GM12878 (cell line): Measurements from ENCODE around the gene HNRNPM. TPM values are rescaled to one million over a fixed set of nuclear protein-coding genes. Genes with fewer than 3 reads are reported as not detected.

Experiments used
- ATAC-seq: fragments of 200-7000 bp; cut with Tn5 transposase; 3 replicates; pipeline ENCODE4 v1.9.1; 2020; ENCODE audit warnings: mild to moderate bottlenecking, moderate library complexity
- BruUV-seq: library from RNA; stranded (reverse); fragments of 400-500 nt; replicated peaks from 2 replicates; lab custom pipeline; 2021; lab: Mats Ljungman, UMichigan
- CTCF ChIA-PET: fragments of 300-600 bp; sonication (Branson Sonifier 250); formaldehyde crosslinking; extraction: SDS; loops from one replicate; lab custom pipeline; 2021; ENCODE audit warnings: inconsistent platforms; lab: Yijun Ruan, JAX
- POLR2A ChIA-PET: fragments of 350-600 bp; formaldehyde crosslinking; extraction: SDS; loops from one replicate; lab custom pipeline; 2021; ENCODE audit warnings: inconsistent platforms; lab: Charles Lee
- RAD21 ChIA-PET: fragments of 300-600 bp; sonication (Branson Sonifier 250); formaldehyde crosslinking; loops from one replicate; lab custom pipeline; 2023; ENCODE audit warnings: antibody characterized with exemption; ENCODE audit not compliant: unreplicated experiment; lab: Charles Lee
- SMC1A ChIA-PET: fragments of 300-600 bp; sonication (Branson Sonifier 250); formaldehyde crosslinking; loops from one replicate; lab custom pipeline; 2023; ENCODE audit not compliant: unreplicated experiment, uncharacterized antibody; lab: Charles Lee
- DNase-seq: peaks from one replicate; pipeline ENCODE4 v3.0.0-alpha.2; 2011; ENCODE audit warnings: low read depth, low spot score
- FAIRE-seq: peaks from 3 replicates; lab custom pipeline; 2011; peaks lifted over from hg19 to GRCh38; lab: Jason Lieb, UNC
- H2AFZ ChIP-seq: 2 replicates; pipeline ENCODE4 v1.6.0; 2011; ENCODE audit warnings: low read depth, low read length, control low read depth; ENCODE audit not compliant: control insufficient read depth
- H3K27ac ChIP-seq: 2 replicates; pipeline ENCODE4 v1.5.1; 2011; ENCODE audit warnings: control low read depth; ENCODE audit not compliant: control insufficient read depth, insufficient read depth
- H3K27me3 ChIP-seq, 2 experiments: replicated peaks in 1 of 2; 2 replicates each; pipeline versions ENCODE4 v1.6.0 to v1.6.1; 2011; ENCODE audit warnings: low read length in 1 of 2; ENCODE audit not compliant: control insufficient read depth in 2 of 2, insufficient read depth in 2 of 2
- H3K36me3 ChIP-seq, 2 experiments: 2 replicates each; pipeline ENCODE4 v1.5.1; 2011; ENCODE audit warnings: low read length in 1 of 2; ENCODE audit not compliant: control insufficient read depth in 2 of 2, insufficient read depth in 2 of 2
- H3K4me1 ChIP-seq: 2 replicates; pipeline ENCODE4 v1.6.1; 2011; ENCODE audit warnings: mild to moderate bottlenecking, low read length, moderate library complexity, mixed read lengths; ENCODE audit not compliant: control insufficient read depth, insufficient read depth
- H3K4me2 ChIP-seq: 2 replicates; pipeline ENCODE4 v1.6.0; 2011; ENCODE audit warnings: control low read depth; ENCODE audit not compliant: control insufficient read depth, insufficient read depth
- H3K4me3 ChIP-seq: fragments of 200-600 bp; sonication (generic); 2 replicates; pipeline ENCODE4 v1.5.1; 2016
- H3K79me2 ChIP-seq: 2 replicates; pipeline ENCODE4 v1.6.0; 2011; ENCODE audit warnings: low read length; ENCODE audit not compliant: control insufficient read depth, insufficient read depth
- H3K9ac ChIP-seq: 2 replicates; pipeline ENCODE4 v1.8.0; 2011; ENCODE audit warnings: low read length, control low read depth, mixed read lengths; ENCODE audit not compliant: control insufficient read depth, insufficient read depth
- H3K9me3 ChIP-seq: replicated peaks from 3 replicates; pipeline ENCODE4 v1.5.1; 2011; ENCODE audit warnings: mild to moderate bottlenecking, low read length; ENCODE audit not compliant: control insufficient read depth, insufficient read depth
- H4K20me1 ChIP-seq: 2 replicates; pipeline ENCODE4 v1.6.0; 2011; ENCODE audit not compliant: control insufficient read depth, insufficient read depth
- HSF1 ChIP-seq: fragments of 150-350 bp; IDR thresholded peaks from 2 replicates; pipeline ENCODE4 v1.6.1; 2014; ENCODE audit warnings: mild to moderate bottlenecking, low read depth, low read length
- MTA2 ChIP-seq: fragments of 450-650 bp; IDR thresholded peaks from 2 replicates; pipeline ENCODE4 v1.6.1; 2016; ENCODE audit warnings: low read depth, mild to moderate bottlenecking, moderate library complexity
- RAD21 ChIP-seq: IDR thresholded peaks from 2 replicates; pipeline ENCODE4 v1.6.1; 2011; ENCODE audit warnings: mild to moderate bottlenecking, low read depth, low read length, moderate library complexity; ENCODE audit not compliant: insufficient read depth
- WGBS: methylation state at CpG from one replicate; pipeline ENCODE4 v1.1.6; 2016; ENCODE audit warnings: low lambda C conversion rate; ENCODE audit not compliant: insufficient replicate concordance, insufficient coverage; ENCODE audit errors: missing lambda C conversion rate; 5-methylcytosine and 5-hydroxymethylcytosine counted together
- in situ Hi-C: fragments of 300-500 bp; cut with MboI; formaldehyde crosslinking; loops from 9 replicates; pipeline ENCODE4 v1.14.3; 2018; ENCODE audit warnings: mixed read lengths
- intact Hi-C: fragments of 100-400 bp; cut with micrococcal nuclease; formaldehyde crosslinking; loops from one replicate; pipeline ENCODE4 v1.14.2; 2022; ENCODE audit not compliant: unreplicated experiment
- polyA plus RNA-seq, 11 experiments: library from polyadenylated mRNA; depleted of rRNA in 4 of 11; unstranded in 6 of 11; stranded (reverse) in 5 of 11; fragments of >200 nt; fragmentation: Nextera tagmentation in 4 of 11; fragmentation: Illumina TruSeq in 1 of 11; extraction: Ambion mirVana in 4 of 11; extraction: Trizol in 1 of 11; gene quantifications; 1 replicate in 1 of 11; 2 replicates in 10 of 11; pipeline versions ENCODE4 v1.2.1 to v1.2.3, GENCODE V29; 2011 to 2016; ENCODE audit warnings: inconsistent platforms in 2 of 11, missing spikeins in 2 of 11, low read depth in 1 of 11
- total RNA-seq, 4 experiments: library from RNA; depleted of rRNA in 3 of 4; stranded (reverse); fragments of >200 nt in 3 of 4; fragmentation: Illumina TruSeq in 1 of 4; extraction: Trizol in 1 of 4; gene quantifications; 2 replicates each; pipeline versions ENCODE4 v1.2.1 to v1.2.3, GENCODE V29; 2013 to 2021

Gene HNRNPM
- total and polyA plus RNA-seq, 10 of the 15 experiments (the other 5 are each of a cell fraction or from before 2014, with no cell fraction given): 14.3 to 415 (median 198) TPM

GRCh38 chr19:8473648-8474476, 29.1 kb downstream of the HNRNPM start (continued):
- no peak for TF ChIP-seq HSF1

GRCh38 chr19:8475005-8475404, 30.2 kb downstream of the HNRNPM start:
- Histone ChIP-seq H3K4me3 (no peak overlapping the region), H2AFZ (no peak overlapping the region), H3K27ac (no peak overlapping the region), H3K9ac (no peak overlapping the region), H3K36me3 (peaks cover 33 to 36% of the 10 kb centered on the region in 2 experiments), H4K20me1 (peaks cover under 1% of the 10 kb centered on the region), H3K79me2 (peaks cover 31% of the 10 kb centered on the region), H3K27me3 (no peaks in the 10 kb centered on the region)
- FAIRE-seq: no peak
- intact Hi-C loops (no loop called here), in situ Hi-C loops (no loop called here)
- ChIA-PET CTCF (interaction anchor here (1.7 kb wide), 1 partner anchor 105 kb away, joined by 6 read pairs; no protein-coding TSS in a partner anchor), POLR2A (interaction anchor here (0.6 kb wide), 1 partner anchor 13 kb away, joined by 3 read pairs; no protein-coding TSS in a partner anchor)
- WGBS: 86% methylated on average over 1 of the region's 1 CpG
- TSS peak; percentile 17 for BruUV-seq
- TF ChIP-seq RAD21: no peak
- TF ChIP-seq MTA2: no peak
- TF ChIP-seq, all 136 proteins: peak for 0
- ChIA-PET SMC1A (no interaction called here), RAD21 (interaction anchor here (1.3 to 2.3 kb wide), 2 partner anchors 26 to 62 kb away, joined by 4 to 7 read pairs; partner anchors contain the start of gene MARCHF2)
- Histone ChIP-seq H3K9me3 (no peaks in the 10 kb centered on the region), H3K4me1 (peaks cover 32% of the 10 kb centered on the region), H3K4me2 (peak overlapping the region; percentile 13; the same call in 1 of the 2 replicates)
- DNase-seq (no peak), ATAC-seq (no peak)
